Measurements from ENCODE around the gene STAG1. TPM values are rescaled to one million over a fixed set of nuclear protein-coding genes. Genes with fewer than 3 reads are reported as not detected.

The STAG1 gene
- total and polyA plus RNA-seq, 2 experiments from 2014 or later: 9.0 to 21.9 TPM

- TF ChIP-seq ZNF462 (CRISPR knock-in tag; IDR thresholded peaks at IDR 0.05) (no peak), POLR2AphosphoS5 (IDR thresholded peaks at IDR 0.05; ENCODE audit: low read depth) (no peak), ZNF114 (CRISPR knock-in tag; IDR thresholded peaks at IDR 0.05) (no peak), CREB1 (CRISPR knock-in tag; IDR thresholded peaks at IDR 0.05; ENCODE audit: low read depth) (no peak)
Measured at GRCh38 chr3:136428167-136428566, 324.0 kb downstream of the STAG1 start (continued).

- Mint-ChIP-seq H3K36me3 (ENCODE audit: low read depth) (no peaks in the 10 kb centered on the region), H3K27ac (no peak overlapping the region), H3K4me1 (no peaks in the 10 kb centered on the region), H3K9me3 (no peaks in the 10 kb centered on the region), H3K4me3 (no peak overlapping the region), H3K27me3 (ENCODE audit: insufficient read depth, low read depth, poor library complexity) (peaks cover 2% of the 10 kb centered on the region)
- no peaks in the 10 kb centered on the region for H3K36me3 ChIP-seq (ENCODE audit: insufficient read depth)
- no peaks in the 10 kb centered on the region for H3K4me1 ChIP-seq (ENCODE audit: insufficient read depth)
- no peak overlapping the region for H3K27ac ChIP-seq (ENCODE audit: low read depth)
- ATAC-seq: no peak
- H3K4me2 ChIP-seq: no peak overlapping the region
- H4K20me1 ChIP-seq (replicated peaks; ENCODE audit: insufficient read depth): no peaks in the 10 kb centered on the region
- no peaks in the 10 kb centered on the region for H3K79me2 ChIP-seq (replicated peaks; ENCODE audit: insufficient read depth)
- H2AFZ ChIP-seq: no peak overlapping the region
- DNase-seq (ENCODE audit: low spot score): no peak
- no peak overlapping the region for H3K4me3 ChIP-seq
- no peaks in the 10 kb centered on the region for H3K9me2 ChIP-seq (ENCODE audit: insufficient read depth)
- no peaks in the 10 kb centered on the region for H3K27me3 ChIP-seq (ENCODE audit: insufficient read depth)
- H3F3A ChIP-seq (replicated peaks; ENCODE audit: low read depth): no peaks in the 10 kb centered on the region
- TF ChIP-seq POLR2AphosphoS5 (IDR thresholded peaks at IDR 0.05; ENCODE audit: low read depth) (no peak), ETS1 (IDR thresholded peaks at IDR 0.05) (no peak), CTCF (conservative IDR thresholded peaks at IDR 0.05; ENCODE audit: low read depth in 2 of 2) (no peak), EZH2 (IDR thresholded peaks at IDR 0.05; ENCODE audit: low read depth, unreplicated experiment) (no peak), NANOG (IDR thresholded peaks at IDR 0.05; ENCODE audit: borderline replicate concordance) (no peak), JUNB (IDR thresholded peaks at IDR 0.05; ENCODE audit: unreplicated experiment) (no peak)
Measured at GRCh38 chr3:136427236-136427635, 324.9 kb downstream of the STAG1 start.
